Smooth muscle cell (in vitro differentiated cells): Measurements from ENCODE around the gene TMED8. TPM values are rescaled to one million over a fixed set of nuclear protein-coding genes. Genes with fewer than 3 reads are reported as not detected.

ENCODE experiments used
- DNase-seq: peaks from one replicate; lab custom pipeline; 2025; ENCODE audit not compliant: unreplicated experiment; lab: John Stamatoyannopoulos, UW
- H2AFZ ChIP-seq: fragments of 200-600 bp; sonication (generic); 2 replicates; pipeline ENCODE4 v1.6.0; 2016; ENCODE audit warnings: antibody characterized with exemption, low read depth, mild to moderate bottlenecking
- H3F3A ChIP-seq: fragments of 200-600 bp; sonication (generic); 2 replicates; pipeline ENCODE4 v1.6.0; 2017; ENCODE audit warnings: antibody characterized with exemption, low read depth
- H3K27ac ChIP-seq: fragments of 200-600 bp; sonication (generic); 2 replicates; pipeline ENCODE4 v1.5.1; 2016; ENCODE audit warnings: low read depth, mild to moderate bottlenecking
- H3K27me3 ChIP-seq: fragments of 200-600 bp; sonication (generic); 2 replicates; pipeline ENCODE4 v1.6.1; 2016; ENCODE audit warnings: low read depth, mild to moderate bottlenecking
- H3K36me3 ChIP-seq: fragments of 200-600 bp; sonication (generic); 2 replicates; pipeline ENCODE4 v1.5.1; 2016; ENCODE audit warnings: low read depth
- H3K4me1 ChIP-seq: fragments of 200-600 bp; sonication (generic); 2 replicates; pipeline ENCODE4 v1.5.1; 2016; ENCODE audit warnings: low read depth
- H3K4me2 ChIP-seq: fragments of 200-600 bp; sonication (generic); 2 replicates; pipeline ENCODE4 v1.6.0; 2016; ENCODE audit warnings: mild to moderate bottlenecking
- H3K4me3 ChIP-seq: fragments of 200-600 bp; sonication (generic); 2 replicates; pipeline ENCODE4 v1.5.1; 2016; ENCODE audit warnings: mild to moderate bottlenecking
- H3K79me2 ChIP-seq: fragments of 200-600 bp; sonication (generic); 2 replicates; pipeline ENCODE4 v1.6.0; 2016; ENCODE audit warnings: low read depth, mild to moderate bottlenecking
- H3K9ac ChIP-seq: fragments of 200-600 bp; sonication (generic); 2 replicates; pipeline ENCODE4 v1.6.0; 2016; ENCODE audit warnings: low read depth
- H3K9me3 ChIP-seq: fragments of 200-600 bp; sonication (generic); replicated peaks from 2 replicates; pipeline ENCODE4 v1.5.1; 2016; ENCODE audit warnings: low read depth
- H4K20me1 ChIP-seq: fragments of 200-600 bp; sonication (generic); 2 replicates; pipeline ENCODE4 v1.6.0; 2016; ENCODE audit warnings: low read depth
- CTCF ChIP-seq: fragments of 200-600 bp; sonication (generic); IDR thresholded peaks from 2 replicates; pipeline ENCODE4 v1.5.1; 2017; ENCODE audit warnings: borderline replicate concordance, mild to moderate bottlenecking, antibody characterized with exemption; ENCODE audit not compliant: insufficient read depth, poor library complexity, severe bottlenecking
- WGBS: methylation state at CpG from one replicate; pipeline ENCODE4 v1.1.7; 2016; ENCODE audit warnings: low lambda C conversion rate; 5-methylcytosine and 5-hydroxymethylcytosine counted together
- polyA plus RNA-seq: library from polyadenylated mRNA; unstranded; fragments of >200 nt; fragmentation: Nextera tagmentation; extraction: Ambion mirVana; gene quantifications from 2 replicates; pipeline ENCODE4 v1.2.1, GENCODE V29; 2016
- total RNA-seq: library from RNA; depleted of rRNA; stranded (reverse); fragments of >200 nt; gene quantifications from 2 replicates; pipeline ENCODE4 v1.2.3, GENCODE V29; 2014

TMED8 gene
- total and polyA plus RNA-seq, 2 experiments from 2014 or later: 4.5 to 12.2 TPM

- Histone ChIP-seq H3K4me2 (no peak overlapping the region), H2AFZ (no peak overlapping the region), H3K79me2 (no peaks in the 10 kb centered on the region), H3K4me3 (no peak overlapping the region), H3K27me3 (no peaks in the 10 kb centered on the region), H3K36me3 (no peaks in the 10 kb centered on the region), H3K4me1 (peaks cover 2% of the 10 kb centered on the region), H3F3A (no peaks in the 10 kb centered on the region), H3K9ac (no peak overlapping the region), H4K20me1 (no peaks in the 10 kb centered on the region), H3K27ac (no peak overlapping the region), H3K9me3 (no peaks in the 10 kb centered on the region)
- WGBS: 100% methylated on average over 1 of the region's 1 CpG
- no peak for DNase-seq
- no peak for TF ChIP-seq CTCF
Measured at GRCh38 chr14:77327111-77327510, 49.8 kb downstream of the TMED8 start.

- no peak overlapping the region for H3K4me3 ChIP-seq
- no peaks in the 10 kb centered on the region for H3F3A ChIP-seq
- H3K27me3 ChIP-seq: no peaks in the 10 kb centered on the region
- no peak for DNase-seq
- H4K20me1 ChIP-seq: no peaks in the 10 kb centered on the region
- no peak overlapping the region for H3K9ac ChIP-seq
- H3K27ac ChIP-seq: no peak overlapping the region
- no peak overlapping the region for H3K4me2 ChIP-seq
- 91% methylated on average over 3 of the region's 3 CpGs for WGBS
- no peaks in the 10 kb centered on the region for H3K9me3 ChIP-seq
- no peaks in the 10 kb centered on the region for H3K79me2 ChIP-seq
- peaks cover 5% of the 10 kb centered on the region for H3K4me1 ChIP-seq
- no peaks in the 10 kb centered on the region for H3K36me3 ChIP-seq
- no peak overlapping the region for H2AFZ ChIP-seq
- no peak for TF ChIP-seq CTCF
Measured at GRCh38 chr14:77325746-77326094, 51.2 kb downstream of the TMED8 start.

- H3K4me2 ChIP-seq: no peak overlapping the region
- H3K9me3 ChIP-seq: no peaks in the 10 kb centered on the region
- H3K36me3 ChIP-seq: no peaks in the 10 kb centered on the region
- no peak for DNase-seq
- no peaks in the 10 kb centered on the region for H3K27me3 ChIP-seq
- no peak for TF ChIP-seq CTCF
- no peak overlapping the region for H2AFZ ChIP-seq
- H3K27ac ChIP-seq: no peak overlapping the region
- H3K79me2 ChIP-seq: no peaks in the 10 kb centered on the region
- H3K9ac ChIP-seq: no peak overlapping the region
- peaks cover 5% of the 10 kb centered on the region for H3K4me1 ChIP-seq
- 89% methylated on average over 11 of the region's 11 CpGs for WGBS
- H4K20me1 ChIP-seq: no peaks in the 10 kb centered on the region
- H3F3A ChIP-seq: peaks cover 3% of the 10 kb centered on the region
- H3K4me3 ChIP-seq: no peak overlapping the region
Measured at GRCh38 chr14:77324816-77325745, 51.8 kb downstream of the TMED8 start.

- no peak overlapping the region for H3K9ac ChIP-seq
- peaks cover 3% of the 10 kb centered on the region for H3F3A ChIP-seq
- H3K9me3 ChIP-seq: no peaks in the 10 kb centered on the region
- WGBS: 96% methylated on average over 3 of the region's 3 CpGs
- no peaks in the 10 kb centered on the region for H3K36me3 ChIP-seq
- H3K4me1 ChIP-seq: peaks cover 11% of the 10 kb centered on the region
- H3K27ac ChIP-seq: no peak overlapping the region
- no peak for DNase-seq
- H3K27me3 ChIP-seq: no peaks in the 10 kb centered on the region
- TF ChIP-seq CTCF: no peak
- H3K4me2 ChIP-seq: no peak overlapping the region
- no peak overlapping the region for H3K4me3 ChIP-seq
- H4K20me1 ChIP-seq: no peaks in the 10 kb centered on the region
- peaks cover 3% of the 10 kb centered on the region for H3K79me2 ChIP-seq
- no peak overlapping the region for H2AFZ ChIP-seq
Measured at GRCh38 chr14:77324289-77324688, 52.6 kb downstream of the TMED8 start.
